HG02885 (cell line): ENCODE measurements around the gene PLXNB2.
"Not testable (repeated sequence)": the region's sequence is repeated elsewhere in the genome, so short reads cannot be mapped to it uniquely, and the experiment has no call there.

Experiments used
- ATAC-seq: cut with Tn5 transposase; IDR thresholded peaks from one replicate; pipeline ENCODE4 v1.9.1; 2021; ENCODE audit warnings: mild to moderate bottlenecking; ENCODE audit not compliant: unreplicated experiment, poor library complexity

Gene PLXNB2, protein sequence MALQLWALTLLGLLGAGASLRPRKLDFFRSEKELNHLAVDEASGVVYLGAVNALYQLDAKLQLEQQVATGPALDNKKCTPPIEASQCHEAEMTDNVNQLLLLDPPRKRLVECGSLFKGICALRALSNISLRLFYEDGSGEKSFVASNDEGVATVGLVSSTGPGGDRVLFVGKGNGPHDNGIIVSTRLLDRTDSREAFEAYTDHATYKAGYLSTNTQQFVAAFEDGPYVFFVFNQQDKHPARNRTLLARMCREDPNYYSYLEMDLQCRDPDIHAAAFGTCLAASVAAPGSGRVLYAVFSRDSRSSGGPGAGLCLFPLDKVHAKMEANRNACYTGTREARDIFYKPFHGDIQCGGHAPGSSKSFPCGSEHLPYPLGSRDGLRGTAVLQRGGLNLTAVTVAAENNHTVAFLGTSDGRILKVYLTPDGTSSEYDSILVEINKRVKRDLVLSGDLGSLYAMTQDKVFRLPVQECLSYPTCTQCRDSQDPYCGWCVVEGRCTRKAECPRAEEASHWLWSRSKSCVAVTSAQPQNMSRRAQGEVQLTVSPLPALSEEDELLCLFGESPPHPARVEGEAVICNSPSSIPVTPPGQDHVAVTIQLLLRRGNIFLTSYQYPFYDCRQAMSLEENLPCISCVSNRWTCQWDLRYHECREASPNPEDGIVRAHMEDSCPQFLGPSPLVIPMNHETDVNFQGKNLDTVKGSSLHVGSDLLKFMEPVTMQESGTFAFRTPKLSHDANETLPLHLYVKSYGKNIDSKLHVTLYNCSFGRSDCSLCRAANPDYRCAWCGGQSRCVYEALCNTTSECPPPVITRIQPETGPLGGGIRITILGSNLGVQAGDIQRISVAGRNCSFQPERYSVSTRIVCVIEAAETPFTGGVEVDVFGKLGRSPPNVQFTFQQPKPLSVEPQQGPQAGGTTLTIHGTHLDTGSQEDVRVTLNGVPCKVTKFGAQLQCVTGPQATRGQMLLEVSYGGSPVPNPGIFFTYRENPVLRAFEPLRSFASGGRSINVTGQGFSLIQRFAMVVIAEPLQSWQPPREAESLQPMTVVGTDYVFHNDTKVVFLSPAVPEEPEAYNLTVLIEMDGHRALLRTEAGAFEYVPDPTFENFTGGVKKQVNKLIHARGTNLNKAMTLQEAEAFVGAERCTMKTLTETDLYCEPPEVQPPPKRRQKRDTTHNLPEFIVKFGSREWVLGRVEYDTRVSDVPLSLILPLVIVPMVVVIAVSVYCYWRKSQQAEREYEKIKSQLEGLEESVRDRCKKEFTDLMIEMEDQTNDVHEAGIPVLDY (N-terminal part only)

DNA sequence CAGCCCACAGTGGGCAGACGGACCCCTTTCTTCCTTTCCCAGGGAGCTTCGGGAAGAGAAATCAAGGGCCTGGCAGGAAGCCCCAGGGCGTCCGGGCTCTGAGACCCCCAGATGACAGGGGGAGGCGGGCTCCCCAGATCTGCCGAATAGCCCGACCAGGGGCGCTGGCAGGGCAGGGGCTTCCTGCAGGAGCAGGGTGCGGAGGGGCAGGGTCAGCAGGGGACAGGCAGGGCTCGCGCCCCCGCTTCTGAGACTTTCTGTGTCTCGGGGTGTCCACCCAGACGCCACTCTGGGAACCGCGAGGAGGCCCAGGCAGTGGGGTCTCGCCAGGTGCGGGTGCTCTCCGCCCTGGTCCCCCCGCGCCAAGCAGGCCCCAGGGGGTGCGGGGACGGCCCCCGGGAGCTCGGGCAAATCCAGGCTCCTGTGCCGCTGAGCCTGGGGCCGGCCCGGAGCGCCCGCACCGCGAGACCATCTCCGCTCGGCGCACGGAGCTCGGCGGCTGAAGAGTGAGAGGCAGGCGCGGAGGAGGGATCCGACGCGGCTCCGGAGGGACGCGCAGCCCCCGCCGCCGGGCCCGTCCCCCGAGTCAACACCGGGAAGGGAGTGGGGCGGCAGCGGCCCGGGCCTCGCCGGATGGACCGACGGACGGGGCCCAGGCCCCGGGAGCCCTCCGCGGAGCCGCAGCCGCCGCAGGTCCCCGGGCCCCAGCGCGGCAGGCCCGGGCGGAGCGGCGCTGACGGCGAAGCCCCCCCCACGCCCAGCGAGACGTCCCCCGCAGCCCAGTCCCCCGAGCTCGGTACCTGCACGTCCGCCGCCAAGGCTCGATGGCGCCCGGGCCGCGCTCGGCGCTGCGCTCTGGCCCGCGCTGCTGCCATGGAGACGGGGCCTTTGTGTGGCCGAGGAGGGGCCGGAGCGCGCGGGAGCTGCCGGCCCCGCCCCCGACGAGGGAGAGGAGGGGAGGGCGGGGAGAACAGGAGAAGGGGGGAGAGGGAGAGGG lies at the start of gene PLXNB2:
Gene PLXNB2, minus strand, starts transcription at position 894 of the 997 bp plus-strand sequence. CDS start 17,062 bp downstream, outside the sequence.
- peak; percentile 43 for ATAC-seq

DNA sequence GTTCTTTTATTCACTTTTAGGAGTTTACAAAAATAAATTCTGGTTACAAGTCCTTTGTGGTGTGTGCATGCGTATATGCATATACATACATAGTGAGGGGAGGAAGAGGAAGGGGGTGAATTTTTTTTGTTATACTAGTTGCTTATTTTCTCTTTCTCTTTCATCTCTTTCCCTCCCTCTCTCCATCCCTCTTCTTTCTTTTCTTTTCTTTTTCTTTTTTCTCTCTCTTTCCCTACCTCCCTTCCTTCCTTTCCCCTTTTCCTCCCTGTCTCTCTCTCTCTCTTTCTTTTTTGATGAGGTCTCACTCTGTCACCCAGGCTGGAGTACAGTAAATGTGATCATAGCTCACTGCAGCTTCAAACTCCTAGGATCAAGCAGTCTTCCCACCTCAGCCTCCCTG lies 49.8 kb upstream of the PLXNB2 start:
- no peak for ATAC-seq

DNA sequence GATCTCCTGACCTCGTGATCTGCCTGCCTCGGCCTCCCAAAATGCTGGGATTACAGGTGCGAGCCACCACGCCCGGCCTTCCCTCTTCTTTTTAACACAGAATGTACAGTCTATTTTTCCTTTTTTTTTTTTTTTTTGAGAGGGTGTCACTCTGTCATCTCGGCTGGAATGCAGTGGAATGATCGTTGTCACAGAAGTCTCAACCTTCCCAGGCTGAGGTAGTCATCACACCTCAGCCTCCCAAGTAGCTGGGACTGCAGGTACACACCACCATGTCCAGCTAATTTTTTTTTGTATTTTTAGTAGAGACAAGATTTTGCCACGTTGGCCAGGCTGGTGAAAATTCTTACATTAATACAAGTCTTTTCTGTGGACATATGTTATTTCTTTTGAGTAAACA lies 48.7 kb upstream of the PLXNB2 start:
- ATAC-seq: no peak

DNA sequence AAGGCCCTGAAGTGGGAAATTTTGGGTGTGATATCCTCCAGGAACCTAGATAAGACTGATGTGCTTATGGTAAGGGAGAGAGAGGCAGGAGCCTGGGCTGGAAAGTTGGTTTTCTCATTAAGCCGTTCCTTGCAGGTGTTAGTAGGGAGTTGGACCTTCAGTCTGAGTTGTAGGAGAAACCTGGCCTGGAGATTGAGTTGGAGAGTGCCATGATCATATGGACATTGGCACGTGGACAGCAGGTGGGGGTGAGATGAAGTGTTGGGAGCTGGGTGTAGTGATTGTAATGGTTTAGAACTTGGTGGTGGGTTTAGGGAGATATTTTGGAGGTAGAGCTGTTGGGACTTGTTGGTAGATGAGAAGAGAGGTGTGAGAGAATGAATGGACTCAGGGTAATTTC lies 40.6 kb upstream of the PLXNB2 start:
- ATAC-seq: no peak

DNA sequence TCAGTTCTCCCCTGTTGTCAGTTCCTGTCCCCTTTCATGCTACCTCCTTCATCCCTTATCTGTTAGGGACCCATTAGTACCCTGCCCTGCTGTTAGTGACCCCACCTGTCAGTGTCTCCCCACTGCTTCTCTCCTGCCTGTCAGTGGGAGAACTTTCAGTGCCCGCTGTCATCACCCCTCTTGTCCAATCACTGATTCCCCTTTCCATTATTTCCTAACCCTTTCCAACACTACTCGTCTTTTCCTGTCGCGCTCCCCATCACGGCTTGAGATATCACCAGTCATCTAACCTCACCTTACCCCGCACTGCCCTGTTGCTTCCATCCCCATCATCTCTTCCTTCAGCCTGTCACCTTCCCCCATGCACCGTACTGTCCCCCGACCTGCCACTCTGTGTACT lies 39.7 kb upstream of the PLXNB2 start:
- ATAC-seq: no peak

DNA sequence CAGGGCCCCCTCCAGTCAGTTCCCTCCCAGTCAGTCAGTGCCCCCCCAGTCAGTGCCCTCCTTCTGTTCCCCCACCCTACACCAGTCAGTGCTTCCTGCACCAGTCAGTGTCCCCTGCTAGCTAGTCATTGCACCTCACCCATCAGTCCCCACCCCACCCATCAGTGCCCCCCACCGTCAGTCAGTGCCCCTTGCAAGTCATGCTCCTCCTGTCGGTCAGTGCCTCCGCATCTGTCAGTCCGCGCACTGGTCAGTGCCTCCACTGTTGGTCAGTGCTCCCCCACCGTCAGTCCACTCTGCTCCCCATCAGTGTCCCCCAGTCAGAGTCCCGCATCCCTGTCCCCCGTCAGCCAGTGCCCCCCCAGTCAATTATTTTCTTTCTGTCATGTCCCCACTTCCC lies 39.0 kb upstream of the PLXNB2 start:
- ATAC-seq: no peak

DNA sequence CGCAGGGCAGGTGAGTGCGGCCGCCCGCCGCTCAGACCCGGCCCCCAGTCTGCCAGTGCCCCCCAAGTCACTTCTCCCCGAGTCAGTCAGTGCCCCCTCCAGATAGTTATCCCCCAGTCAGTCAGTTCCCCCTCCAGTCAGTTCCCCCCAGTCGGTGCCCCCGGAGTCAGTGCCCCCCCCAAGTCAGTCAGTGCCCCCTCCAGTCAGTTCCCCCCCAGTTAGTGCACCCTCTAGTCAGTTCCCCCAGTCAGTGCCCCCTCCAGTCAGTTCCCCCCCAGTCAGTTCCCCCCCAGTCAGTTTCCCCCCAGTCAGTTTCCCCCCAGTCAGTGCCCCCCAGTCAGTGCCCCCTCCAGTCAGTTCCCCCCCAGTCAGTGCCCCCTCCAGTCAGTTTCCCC lies 36.1 kb upstream of the PLXNB2 start:
- no peak for ATAC-seq

DNA sequence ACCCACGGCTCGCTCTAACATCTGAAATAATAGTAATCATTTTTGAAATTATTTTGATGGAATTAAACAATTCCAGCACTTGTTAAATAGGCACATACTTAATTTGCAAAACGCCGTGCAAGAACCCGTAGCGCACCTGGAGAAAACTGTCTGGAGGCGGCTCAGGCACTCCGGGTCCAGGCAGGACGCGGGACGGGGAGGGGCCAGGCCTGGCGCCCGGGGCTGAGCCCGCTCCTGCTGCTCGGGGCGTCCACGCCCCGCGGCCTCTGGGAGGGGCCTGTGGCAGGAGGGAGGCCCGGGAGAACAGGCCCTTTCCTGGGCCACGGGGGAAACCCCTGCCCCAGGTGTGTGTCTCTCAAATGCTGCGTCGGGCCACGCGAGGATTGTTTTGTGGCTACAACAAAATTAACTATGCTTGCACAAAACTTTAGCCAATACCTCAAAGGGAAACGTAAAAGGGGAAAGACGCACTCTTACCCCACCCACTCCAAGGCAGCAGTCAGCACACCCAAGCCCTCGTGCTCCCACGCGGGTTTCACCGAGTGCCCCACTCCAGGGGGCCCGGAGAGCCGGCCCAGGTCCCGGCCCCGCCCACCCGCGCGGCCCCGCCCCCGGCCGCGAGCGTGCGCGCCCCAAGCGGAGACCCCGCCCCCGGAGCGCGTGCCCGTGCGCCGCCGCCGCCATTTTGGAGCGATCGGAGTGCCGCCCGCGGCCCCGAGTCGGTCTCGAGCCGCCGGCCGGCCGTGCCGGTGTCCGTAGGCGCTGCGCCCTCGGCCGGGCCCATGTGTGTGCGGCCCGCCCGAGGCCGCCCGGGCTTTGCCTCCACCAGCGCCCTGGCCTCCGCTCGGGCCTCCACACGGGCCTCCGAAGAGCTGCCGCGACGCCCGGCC lies 35.5 kb upstream of the PLXNB2 start, which contains the start of gene PPP6R2:
Gene PPP6R2, plus strand, starts transcription at position 677 of the 890 bp plus-strand sequence. CDS start 50,582 bp downstream, outside the sequence.
- ATAC-seq: peak; percentile 74

DNA sequence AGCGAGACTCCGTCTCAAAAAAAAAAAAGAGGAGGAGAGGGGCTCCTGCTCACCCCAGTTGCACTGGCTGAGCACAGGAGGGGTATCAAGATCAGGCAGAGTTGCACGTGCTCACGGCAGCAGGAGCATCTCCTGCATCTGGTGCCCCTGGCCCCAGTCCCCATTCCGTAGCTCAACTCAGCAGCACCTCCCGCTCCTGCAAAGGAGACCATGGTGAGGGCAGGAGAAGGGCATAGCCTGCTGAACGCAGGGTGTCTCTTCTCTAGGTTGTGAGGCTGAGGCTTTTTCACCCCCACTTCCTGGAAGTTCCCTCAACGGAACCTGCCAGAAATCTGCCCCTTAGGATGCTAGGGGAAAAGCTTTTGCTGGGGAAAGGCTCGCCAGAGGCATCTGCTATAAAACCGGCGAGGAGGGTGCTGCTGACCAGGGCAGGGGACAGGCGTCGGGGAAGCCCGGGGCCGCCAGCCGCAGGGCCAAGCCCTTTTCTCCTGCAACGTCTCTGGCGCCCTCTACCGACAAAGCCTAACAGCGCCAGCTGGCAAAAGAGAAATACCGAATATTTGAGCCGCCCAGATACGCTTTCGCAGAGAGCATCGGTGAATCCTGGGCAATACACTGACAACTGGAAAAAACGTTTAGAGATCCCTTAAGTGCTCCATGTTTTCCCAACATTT lies 34.7 kb upstream of the PLXNB2 start:
- peak; percentile 48 for ATAC-seq

DNA sequence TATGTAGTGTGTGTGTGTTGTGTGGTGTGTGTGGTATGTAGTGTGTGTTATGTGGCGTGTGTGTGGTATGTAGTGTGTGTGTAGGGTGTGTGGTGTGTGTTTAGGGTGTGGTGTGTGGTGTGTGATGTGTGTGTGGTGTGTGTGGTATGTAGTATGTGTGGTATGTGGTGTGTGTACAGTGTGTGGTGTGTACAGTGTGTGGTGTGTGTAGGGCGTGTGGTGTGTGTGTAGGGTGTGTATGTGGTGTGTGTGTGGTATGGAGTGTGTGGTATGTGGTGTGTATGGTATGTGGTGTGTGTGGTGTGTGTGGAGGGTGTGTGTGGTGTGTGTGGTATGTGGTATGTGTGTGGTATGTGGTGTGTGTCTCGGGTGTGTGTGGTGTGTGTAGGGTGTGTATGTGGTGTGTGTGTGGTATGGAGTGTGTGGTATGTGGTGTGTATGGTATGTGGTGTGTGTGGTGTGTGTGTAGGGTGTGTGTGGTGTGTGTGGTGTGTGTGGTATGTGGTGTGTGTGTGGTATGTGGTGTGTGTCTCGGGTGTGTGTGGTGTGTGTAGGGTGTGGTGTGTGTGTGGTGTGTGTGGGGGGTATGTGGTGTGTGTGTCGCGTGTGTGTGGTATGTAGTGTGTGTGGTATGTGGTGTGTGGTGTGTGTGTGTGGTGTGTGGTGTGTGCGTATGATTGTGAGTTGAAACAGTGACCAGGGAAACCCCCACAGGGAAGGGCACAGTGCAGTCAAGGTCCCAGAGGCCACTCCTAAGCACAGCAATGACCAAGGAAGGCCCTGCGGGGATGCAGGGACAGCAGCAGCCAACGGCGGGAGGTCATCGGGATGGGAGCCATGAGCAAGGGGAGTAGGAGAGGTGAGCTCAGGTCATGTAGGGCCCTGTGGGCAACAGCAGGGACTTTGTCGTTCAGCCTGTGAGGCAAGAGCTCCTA lies 32.8 kb upstream of the PLXNB2 start:
- ATAC-seq: no peak

DNA sequence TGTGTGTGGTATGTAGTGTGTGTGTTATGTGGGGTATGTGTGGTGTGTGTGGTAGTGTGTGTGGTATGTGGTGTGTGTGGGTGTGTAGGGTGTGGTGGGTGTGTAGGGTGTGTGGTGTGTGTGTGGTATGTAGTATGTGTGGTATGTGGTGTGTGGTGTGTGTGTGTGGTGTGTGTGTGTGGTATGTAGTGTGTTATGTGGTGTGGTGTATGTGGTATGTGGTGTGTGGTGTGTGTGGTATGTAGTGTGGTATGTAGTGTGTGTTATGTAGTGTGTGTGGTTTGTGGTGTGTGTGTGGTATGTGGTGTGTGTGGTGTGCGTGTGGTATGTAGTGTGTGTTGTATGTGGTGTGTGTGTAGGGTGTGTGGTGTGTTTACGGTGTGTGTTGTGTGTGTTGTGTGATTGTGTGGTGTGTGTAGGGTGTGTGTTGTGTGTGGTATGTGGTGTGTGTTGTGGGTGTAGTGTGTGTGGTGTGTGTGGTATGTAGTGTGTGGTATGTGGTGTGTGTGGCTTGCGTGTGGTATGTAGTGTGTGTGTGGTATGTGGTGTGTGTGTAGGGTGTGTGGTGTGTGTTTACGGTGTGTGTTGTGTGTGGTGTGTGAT lies 31.5 kb upstream of the PLXNB2 start:
- no peak for ATAC-seq

DNA sequence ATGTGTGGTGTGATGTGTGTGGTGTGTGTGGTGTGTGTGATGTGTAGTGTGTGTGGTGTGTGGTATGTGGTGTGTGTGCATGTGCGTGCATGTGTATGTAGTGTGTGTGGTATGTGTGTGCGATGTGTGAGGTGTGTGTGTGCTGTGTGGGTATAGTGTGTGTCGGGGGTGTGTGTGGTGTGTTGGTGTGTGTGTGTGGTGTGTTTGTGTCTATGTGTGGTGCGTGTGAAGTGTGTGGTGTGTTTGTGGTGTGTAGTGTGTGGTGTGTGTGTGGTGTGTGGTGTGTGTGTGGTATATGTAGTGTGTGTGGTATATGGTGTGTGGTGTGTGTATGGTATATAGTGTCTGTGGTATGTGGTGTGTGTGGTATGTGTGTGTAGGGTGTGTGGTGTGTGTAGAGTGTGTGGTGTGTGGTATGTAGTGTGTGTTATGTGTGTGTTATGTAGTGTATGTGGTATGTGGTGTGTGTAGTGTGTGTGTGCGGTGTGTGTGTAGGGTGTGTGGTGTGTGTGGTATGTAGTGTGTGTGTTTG lies 30.7 kb upstream of the PLXNB2 start:
- no peak for ATAC-seq

DNA sequence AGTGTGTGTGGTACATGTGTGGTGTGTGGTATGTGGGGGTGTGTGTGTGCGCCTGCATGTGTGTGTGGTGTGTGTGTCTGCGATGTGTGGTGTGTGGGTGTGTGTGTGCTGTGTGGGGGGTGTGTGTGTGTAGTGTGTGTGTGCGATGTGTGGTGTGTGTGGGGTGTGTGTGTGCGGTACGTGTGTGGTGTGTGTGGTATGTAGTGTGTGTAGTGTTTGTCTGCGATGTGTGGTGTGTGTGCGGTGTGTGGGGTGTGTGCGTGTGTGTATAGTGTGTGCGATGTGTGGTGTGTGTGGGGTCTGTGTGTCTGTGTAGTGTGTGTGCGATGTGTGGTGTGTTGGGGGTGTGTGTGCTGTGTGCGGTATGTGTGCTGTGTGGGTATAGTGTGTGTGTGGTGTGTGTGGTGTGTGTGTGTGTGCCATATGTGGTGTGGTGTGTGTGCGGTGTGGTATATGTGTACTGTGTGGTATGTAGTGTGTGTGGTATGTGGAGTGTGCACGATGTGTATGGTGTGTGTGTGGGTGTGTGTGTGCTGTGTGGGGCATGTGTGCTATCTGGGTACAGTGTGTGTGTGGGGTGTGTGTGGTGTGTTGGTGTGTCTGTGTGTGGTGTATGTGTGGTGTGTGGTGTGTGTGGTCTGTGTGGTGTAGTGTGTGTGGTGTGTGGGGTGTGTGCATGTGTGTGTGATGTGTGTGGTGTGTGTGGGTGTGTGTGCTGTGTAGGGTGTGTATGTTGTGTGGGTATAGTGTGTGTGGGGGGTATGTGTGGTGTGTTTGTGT lies 30.0 kb upstream of the PLXNB2 start:
- no peak for ATAC-seq

DNA sequence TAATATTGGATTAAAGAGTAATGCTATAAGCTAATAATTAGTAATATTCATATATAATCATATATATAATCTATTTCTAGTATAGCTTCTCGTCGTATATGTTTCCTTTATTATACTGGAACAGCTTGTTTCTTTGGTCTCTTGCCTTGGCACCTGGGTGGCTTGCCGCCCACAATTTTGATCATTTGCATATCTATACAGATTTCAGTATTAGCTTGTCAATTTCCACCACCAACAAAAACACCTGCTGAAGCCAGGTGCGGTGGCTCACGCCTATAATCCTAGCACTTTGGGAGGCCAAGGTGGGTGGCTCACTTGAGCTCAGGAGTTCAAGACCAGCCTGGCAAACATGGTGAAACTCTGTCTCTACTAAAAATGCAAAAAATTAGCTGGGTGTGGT lies 27.0 kb upstream of the PLXNB2 start:
- ATAC-seq: not testable (repeated sequence)

DNA sequence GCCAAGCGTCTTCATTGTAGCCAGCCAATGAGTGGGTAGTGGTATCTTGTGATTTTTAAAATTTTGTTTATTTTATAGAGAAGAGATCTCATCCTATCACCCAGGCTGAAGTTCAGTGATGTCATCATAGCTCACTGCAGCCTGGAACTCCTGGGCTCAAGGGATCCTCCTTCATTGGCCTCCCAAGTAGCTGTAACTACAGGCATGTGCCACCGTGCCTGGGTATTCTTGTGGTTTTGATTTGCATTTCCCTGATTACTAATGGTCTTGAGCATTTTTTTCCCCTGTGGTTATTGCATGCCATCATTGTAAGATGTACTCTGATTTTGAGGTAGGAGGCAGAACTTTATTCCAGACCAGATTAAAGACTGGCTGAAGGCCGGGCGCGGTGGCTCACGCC lies 21.8 kb upstream of the PLXNB2 start:
- no peak for ATAC-seq
